Cortex of kidney (tissue), 1 donor: Measurements from ENCODE around the gene KDM4B.
"Not testable (repeated sequence)": the region's sequence is repeated elsewhere in the genome, so short reads cannot be mapped to it uniquely, and the experiment has no call there.

Source experiments
- DNase-seq: peaks from one replicate; lab custom pipeline; 2025; lab: John Stamatoyannopoulos, UW

Gene KDM4B

GRCh38 chr19:5172859-5173630 lies 204.1 kb downstream of the KDM4B start:
- no peak for DNase-seq

- DNase-seq: no peak
Observed at GRCh38 chr19:5173993-5174392, 205.1 kb downstream of the KDM4B start.

DNA sequence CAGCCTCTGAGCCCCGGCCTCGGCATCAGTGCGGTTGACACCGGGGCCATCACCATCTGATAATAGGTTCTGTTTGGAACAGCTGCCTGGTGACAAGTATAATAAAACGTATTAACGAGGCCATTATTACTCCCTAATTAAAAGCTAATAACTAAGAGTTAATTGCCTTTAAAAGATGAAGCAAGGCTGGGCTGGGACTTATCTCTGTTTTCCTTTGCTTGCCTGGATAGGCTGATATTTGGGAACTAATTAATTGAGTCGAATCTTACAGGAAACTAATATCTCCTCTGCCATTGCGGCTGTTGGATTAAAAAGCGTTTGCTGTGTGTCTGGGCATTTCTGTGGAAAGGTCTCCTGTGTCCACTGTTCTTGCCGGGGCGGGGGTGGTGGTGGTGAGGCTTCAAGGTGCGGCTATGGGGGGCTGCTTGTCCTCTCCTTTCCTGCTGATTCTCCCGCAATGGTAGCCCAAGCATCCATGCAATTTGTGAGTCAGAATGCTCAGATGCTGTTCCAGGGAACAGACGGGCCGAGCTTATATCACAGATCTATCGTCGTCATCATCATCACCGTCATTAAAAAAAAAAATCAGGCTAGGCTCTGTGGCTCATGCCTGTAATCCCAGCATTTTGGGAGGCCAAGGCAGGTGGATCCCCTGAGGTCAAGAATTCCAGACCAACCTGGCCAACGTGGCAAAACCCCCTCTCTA lies 209.0 kb downstream of the KDM4B start:
- DNase-seq: no peak

- no peak for DNase-seq
Observed at GRCh38 chr19:5178841-5179240, 209.9 kb downstream of the KDM4B start.

- no peak for DNase-seq
Observed at GRCh38 chr19:5179256-5179655, 210.3 kb downstream of the KDM4B start.

DNA sequence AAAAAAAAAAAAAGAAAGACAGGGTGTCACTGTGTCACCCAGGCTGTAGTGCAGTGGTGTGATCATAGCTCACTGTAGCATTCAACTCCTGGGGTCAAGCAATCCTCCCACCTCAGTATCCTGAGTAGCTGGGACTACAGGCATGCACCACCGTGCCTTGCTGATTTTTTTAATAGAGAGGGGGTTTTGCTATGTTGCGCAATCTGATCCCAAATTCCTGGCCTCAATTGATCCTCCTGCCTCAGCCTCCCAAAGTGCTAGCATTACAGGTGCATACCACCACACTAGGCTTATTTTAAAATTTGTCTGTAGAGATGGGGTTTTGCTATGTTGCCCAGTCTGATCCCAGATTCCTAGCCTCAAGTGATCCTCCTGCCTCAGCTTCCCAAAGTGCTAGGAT lies 212.4 kb downstream of the KDM4B start:
- no peak for DNase-seq

DNA sequence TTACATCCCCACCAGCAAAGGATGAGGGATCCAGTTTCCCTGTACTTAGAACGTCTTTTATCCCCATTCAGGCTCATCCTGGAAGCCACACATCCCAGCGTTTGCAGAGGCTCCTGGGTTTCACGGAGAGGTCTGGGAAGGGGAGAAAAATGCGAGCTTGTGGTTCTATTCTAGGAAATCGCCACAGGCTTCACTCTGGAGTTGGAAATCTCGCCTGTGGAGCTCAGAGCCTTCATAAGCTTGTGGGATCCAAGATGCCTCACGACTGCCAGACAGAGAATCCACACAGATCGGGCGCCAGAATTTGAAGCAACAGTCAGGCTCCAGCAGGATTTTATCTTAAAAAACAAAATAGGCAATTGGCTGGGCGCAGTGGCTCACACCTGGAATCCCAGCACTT lies 213.8 kb downstream of the KDM4B start:
- no peak for DNase-seq

- DNase-seq: no peak
Observed at GRCh38 chr19:5183616-5184015, 214.7 kb downstream of the KDM4B start.

DNA sequence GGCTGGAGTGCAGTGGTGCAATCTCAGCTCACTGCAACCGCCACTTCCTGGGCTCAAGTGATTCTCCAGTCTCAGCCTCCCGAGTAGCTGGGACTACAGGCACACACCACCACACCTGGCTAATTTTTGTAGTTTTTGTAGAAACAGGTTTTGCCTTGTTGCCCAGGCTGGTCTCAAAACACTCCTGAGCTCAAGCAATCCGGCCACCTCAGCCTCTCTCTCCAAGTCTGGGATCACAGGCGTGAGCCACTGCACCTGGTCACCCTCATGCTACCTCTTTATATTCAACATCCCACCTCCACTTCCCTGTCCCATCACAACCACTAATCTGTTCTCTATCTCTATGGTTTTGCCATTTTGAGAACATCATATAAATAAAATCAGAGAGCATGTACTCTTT lies 216.0 kb downstream of the KDM4B start:
- no peak for DNase-seq

DNA sequence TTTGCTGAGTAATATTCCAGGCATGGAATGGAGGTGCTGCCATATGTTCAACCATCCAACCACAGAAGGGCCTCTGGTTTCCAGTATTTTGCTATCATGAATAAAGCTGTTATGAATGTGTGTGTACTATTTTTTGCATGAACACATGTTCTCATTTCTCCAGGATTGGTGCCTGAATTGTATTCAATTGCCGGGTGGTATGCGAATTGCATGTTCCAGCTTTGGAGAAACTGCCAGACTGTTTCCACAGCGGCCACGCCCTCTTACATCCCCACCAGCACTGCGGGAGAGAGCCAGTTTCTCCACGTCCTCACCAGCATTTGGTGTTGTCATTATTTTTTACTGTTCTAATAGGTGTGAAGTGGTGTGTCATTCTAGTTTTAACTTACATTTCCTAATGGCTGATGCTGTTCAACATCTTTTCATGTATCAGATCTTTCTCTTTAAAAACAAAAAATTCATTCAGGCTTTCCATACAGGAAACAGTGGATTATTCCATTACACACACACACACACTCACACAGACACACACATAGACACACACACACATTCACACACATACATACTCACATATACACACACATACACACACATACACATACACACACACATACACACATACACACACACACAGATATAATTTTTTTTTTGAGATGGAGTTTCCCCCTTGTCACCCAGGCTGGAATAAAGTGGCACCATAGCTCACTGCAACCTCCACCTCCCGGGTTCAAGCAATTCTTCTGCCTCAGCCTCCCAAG lies 217.6 kb downstream of the KDM4B start:
- no peak for DNase-seq

- DNase-seq: no peak
Observed at GRCh38 chr19:5188548-5189317, 219.8 kb downstream of the KDM4B start.

- no peak for DNase-seq
Observed at GRCh38 chr19:5189318-5189607, 220.3 kb downstream of the KDM4B start.

GRCh38 chr19:5191091-5191490 lies 222.2 kb downstream of the KDM4B start:
- DNase-seq: no peak

- no peak for DNase-seq
Observed at GRCh38 chr19:5192568-5192967, 223.7 kb downstream of the KDM4B start.

DNA sequence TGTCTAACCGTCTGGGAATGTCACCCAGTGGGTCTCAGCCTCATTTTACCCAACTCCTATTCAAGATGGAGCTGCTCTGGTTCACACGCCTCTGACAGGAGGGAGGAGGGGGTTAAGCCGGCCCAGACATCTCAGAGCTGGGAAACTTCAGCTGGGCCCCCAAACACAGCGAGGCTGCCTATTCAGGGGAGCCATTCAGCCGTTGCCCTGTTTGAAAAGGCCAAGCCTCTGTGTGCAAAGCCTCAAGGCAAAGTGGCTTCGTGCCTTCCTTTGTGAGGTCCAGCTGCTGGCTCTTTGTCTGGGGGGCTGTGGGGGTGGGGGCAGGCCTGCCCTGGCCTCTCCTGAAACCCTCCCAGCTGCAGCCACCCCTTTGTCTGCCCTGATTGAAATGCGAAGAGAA lies 224.3 kb downstream of the KDM4B start:
- no peak for DNase-seq

- DNase-seq: no peak
Observed at GRCh38 chr19:5194641-5195040, 225.7 kb downstream of the KDM4B start.

DNA sequence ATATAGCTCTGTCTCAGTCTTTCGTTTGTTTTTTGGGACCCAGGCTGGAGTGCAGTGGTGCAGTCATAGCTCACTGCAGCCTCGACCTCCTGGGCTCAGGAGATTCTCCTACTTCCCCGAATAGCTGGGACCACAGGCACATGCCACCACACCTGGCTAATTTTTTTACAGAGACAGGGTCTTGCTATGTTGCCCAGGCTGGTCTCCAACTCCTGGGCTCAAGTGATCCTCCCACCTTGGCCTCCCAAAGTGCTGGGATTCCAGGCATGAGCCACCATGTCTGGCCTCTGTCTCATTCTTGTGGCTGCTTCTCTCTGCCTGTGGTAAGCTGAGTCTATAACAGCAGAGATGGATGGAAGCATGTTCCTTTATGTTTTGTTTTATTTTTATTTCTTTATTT lies 226.7 kb downstream of the KDM4B start:
- not testable (repeated sequence) for DNase-seq

GRCh38 chr19:5196832-5197231 lies 227.9 kb downstream of the KDM4B start:
- no peak for DNase-seq

DNA sequence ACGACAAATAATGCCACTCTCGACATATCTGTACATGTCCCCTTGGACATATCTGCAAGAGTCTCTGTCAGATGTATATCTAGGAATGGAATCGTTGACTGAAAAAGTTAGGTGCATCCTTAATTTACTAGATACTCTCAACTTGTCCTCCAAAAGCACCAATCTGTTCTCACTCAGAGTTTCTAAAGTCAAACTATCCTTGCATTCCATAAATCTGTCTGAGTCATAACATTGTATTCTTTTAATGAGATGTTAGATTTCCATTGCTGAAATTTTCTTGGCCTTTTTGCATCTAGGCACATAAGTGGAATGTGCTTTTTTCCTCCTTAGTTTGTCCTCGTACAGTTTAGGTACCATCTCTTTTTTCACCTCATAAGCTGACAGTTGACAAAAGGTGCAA lies 231.9 kb downstream of the KDM4B start:
- DNase-seq: no peak

- no peak for DNase-seq
Observed at GRCh38 chr19:5202553-5202952, 233.6 kb downstream of the KDM4B start.
